ENCODE measurements around the gene ANKRD55.
A peak's percentile ranks its signal among the peaks of the same experiment; 100 is the strongest.
"Not testable (repeated sequence)": the region's sequence is repeated elsewhere in the genome, so short reads cannot be mapped to it uniquely, and the experiment has no call there.

ANKRD55 gene

GRCh38 chr5:56090793-56091460, 142.2 kb downstream of the ANKRD55 start:
- H3K27ac ChIP-seq, result no peak overlapping the region
- H3K4me3 ChIP-seq, result no peak overlapping the region

GRCh38 chr5:56088967-56089829, 143.9 kb downstream of the ANKRD55 start:
- no peak overlapping the region for H3K4me3 ChIP-seq
- H3K27ac ChIP-seq, result peak overlapping the region in 1 of 21 experiments; percentile 31

GRCh38 chr5:56088431-56088949, 144.6 kb downstream of the ANKRD55 start:
- Histone ChIP-seq H3K4me3 (no peak overlapping the region), H3K27ac (peak overlapping the region in 1 of 21 experiments; percentile 31)

- no peak overlapping the region for H3K27ac ChIP-seq
These were observed 147.9 kb downstream of the ANKRD55 start for GRCh38 chr5:56085193-56085592.

GRCh38 chr5:56083286-56083854, 149.8 kb downstream of the ANKRD55 start:
- Histone ChIP-seq H3K27ac (no peak overlapping the region), H3K4me3 (no peak overlapping the region)

More at GRCh38 chr5:56085193-56085592, 147.9 kb downstream of the ANKRD55 start:
- H3K4me3 ChIP-seq, result no peak overlapping the region

GRCh38 chr5:56081053-56081642, 152.0 kb downstream of the ANKRD55 start:
- H3K27ac ChIP-seq, H3K4me3 ChIP-seq: not testable (repeated sequence)

GRCh38 chr5:56080375-56081052, 152.6 kb downstream of the ANKRD55 start:
- Histone ChIP-seq H3K4me3 (no peak overlapping the region), H3K27ac (peak overlapping the region in 1 of 21 experiments; percentile 34)

- not testable (repeated sequence) for H3K27ac ChIP-seq, H3K4me3 ChIP-seq
These were observed 154.0 kb downstream of the ANKRD55 start for GRCh38 chr5:56079157-56079500.

GRCh38 chr5:56078278-56079156, 154.6 kb downstream of the ANKRD55 start:
- Histone ChIP-seq H3K27ac (peak overlapping the region in 3 of 21 experiments; percentile 19 to 61 (median 53)), H3K4me3 (no peak overlapping the region)

- no peak overlapping the region for H3K4me3 ChIP-seq
- H3K27ac ChIP-seq, result peak overlapping the region in 2 of 21 experiments; percentile 53 to 61
These were observed 155.3 kb downstream of the ANKRD55 start for GRCh38 chr5:56077796-56078233.

GRCh38 chr5:56076486-56076885, 156.6 kb downstream of the ANKRD55 start:
- Histone ChIP-seq H3K4me3 (no peak overlapping the region), H3K27ac (no peak overlapping the region)

GRCh38 chr5:56075361-56075760, 157.8 kb downstream of the ANKRD55 start:
- no peak overlapping the region for H3K4me3 ChIP-seq
- peak overlapping the region in 6 of 21 experiments; percentile 2 to 69 (median 31) for H3K27ac ChIP-seq

- no peak overlapping the region for H3K27ac ChIP-seq
- no peak overlapping the region for H3K4me3 ChIP-seq
These were observed 160.0 kb downstream of the ANKRD55 start for GRCh38 chr5:56072863-56073766.

- Histone ChIP-seq H3K27ac (peak overlapping the region in 16 of 21 experiments; percentile 6 to 78 (median 52)), H3K4me3 (no peak overlapping the region)
These were observed 161.7 kb downstream of the ANKRD55 start for GRCh38 chr5:56071470-56071869.

GRCh38 chr5:56070851-56071465, 162.2 kb downstream of the ANKRD55 start:
- Histone ChIP-seq H3K4me3 (no peak overlapping the region), H3K27ac (peak overlapping the region in 16 of 21 experiments; percentile 6 to 78 (median 52))

- H3K27ac ChIP-seq, result peak overlapping the region in 4 of 21 experiments; percentile 15 to 69 (median 52)
- no peak overlapping the region for H3K4me3 ChIP-seq
These were observed 163.4 kb downstream of the ANKRD55 start for GRCh38 chr5:56069652-56070226.
